IPS DF 4.7 (cell line): Measurements from ENCODE around the gene CACNA1E.

Experiments
- DNase-seq: peaks from one replicate; pipeline ENCODE4 v3.0.0-alpha.2; 2013; ENCODE audit warnings: low spot score; ENCODE audit errors: extremely low read depth

Gene CACNA1E

GRCh38 chr1:181483285-181484195 lies at the start of gene CACNA1E:
Gene CACNA1E (plus strand): TSS chr1:181483517. CDS start chr1:181483745, 228 bp downstream.
- DNase-seq, result no peak

DNA sequence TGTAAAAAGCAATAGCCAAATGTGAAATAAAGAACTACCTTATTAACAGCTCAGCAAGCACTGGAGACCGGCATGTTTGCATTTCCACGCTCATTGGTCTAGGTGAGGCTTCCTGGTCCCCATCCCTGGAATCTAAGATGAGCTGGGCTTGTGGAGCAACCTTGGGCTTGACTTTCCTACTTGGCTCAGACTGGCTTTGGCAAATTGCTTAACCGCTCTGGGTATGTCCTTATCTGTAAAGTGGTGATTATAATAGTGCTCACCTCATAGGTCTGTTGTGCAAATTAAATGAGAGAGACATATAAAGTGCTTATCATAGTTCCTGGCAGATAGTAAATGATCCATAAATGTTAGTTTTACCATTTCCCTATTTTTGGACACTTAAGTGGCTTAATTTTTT lies 49.4 kb upstream of the CACNA1E start:
- no peak for DNase-seq

DNA sequence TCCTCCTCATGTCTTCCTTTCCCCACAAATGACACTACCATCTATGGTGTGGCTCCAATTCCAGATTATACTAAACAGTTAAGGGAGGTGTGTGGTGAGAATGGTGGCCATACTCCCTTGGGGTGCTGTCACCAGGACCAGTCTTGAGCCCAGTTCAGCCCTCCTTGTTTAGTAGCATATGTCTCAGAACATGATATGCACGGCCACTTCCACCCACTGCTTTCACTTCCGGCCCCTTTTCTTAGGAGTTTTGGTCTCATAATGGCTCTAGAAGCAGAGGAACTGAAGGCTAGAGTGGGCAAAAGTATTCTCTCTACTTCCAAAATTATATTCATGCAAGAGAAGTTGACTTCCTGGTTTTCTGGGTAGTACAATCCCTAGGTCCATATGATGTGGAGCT lies 45.3 kb upstream of the CACNA1E start:
- DNase-seq, result no peak

GRCh38 chr1:181440510-181440909 lies 42.8 kb upstream of the CACNA1E start:
- DNase-seq, result no peak

GRCh38 chr1:181442181-181442525 lies 41.2 kb upstream of the CACNA1E start:
- no peak for DNase-seq

- DNase-seq, result no peak
Observed at GRCh38 chr1:181443231-181443853, 40.0 kb upstream of the CACNA1E start.

GRCh38 chr1:181445436-181445835 lies 37.9 kb upstream of the CACNA1E start:
- DNase-seq, result no peak

DNA sequence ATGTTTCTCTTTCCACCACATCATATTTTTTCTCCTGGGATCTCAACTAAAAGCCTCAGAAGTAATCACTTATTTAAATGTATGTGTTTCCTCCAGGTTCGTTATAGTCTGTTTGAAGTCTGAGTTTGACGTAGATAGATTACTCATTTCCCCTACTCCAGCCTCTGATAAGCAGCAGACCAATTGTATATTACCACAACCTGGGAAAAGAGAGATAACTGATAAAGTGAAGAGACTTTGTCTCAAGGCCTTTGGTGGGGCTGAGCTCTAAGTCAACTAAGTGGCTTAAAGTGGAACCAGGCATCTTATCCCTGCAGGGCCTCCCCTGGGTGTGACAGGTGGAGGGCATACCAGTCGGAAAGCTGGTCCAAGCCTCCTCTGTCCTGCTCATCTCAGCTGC lies 34.9 kb upstream of the CACNA1E start:
- DNase-seq, result no peak

- DNase-seq, result no peak
Observed at GRCh38 chr1:181451661-181452230, 31.6 kb upstream of the CACNA1E start.

DNA sequence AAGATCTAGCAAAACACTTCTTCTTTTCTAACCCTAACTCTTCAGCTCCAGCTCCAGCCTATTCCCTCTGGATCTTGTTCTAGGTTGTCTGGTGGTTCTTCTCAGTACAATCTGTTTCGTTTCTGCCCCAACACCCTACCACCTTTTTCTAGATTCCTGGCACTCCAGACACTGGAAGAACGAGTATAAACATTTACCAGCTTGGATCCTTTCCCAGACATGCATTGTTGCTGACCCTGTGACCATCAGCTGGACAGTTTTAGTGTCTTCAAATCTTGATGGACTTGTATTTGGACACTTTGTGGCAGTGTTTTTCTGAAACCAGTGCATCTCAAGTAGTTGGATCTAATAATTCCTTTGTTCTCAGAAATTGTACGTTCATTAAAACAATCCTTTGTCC lies 30.6 kb upstream of the CACNA1E start:
- no peak for DNase-seq

GRCh38 chr1:181453541-181454201 lies 29.6 kb upstream of the CACNA1E start:
- DNase-seq, result no peak

DNA sequence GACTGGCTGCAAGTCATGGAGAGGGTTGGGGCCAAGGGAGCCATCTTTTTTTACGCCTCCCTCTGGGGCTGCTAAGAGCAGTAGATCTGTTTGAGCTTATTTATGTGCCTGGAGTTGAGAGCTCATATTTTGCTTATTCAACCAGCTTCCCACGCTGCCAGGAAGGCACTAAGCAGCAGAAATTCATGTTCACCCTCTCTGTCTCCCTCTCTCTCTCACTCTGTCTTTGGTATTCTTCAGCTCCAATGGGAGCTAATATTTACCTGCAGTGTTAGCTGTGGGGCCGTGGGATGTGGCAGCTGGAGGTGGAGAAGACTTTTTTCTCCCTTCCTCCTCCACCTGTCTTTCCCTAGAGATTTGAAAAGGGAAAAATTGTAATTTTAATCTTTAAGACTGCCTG lies 26.8 kb upstream of the CACNA1E start:
- DNase-seq, result no peak

- no peak for DNase-seq
Observed at GRCh38 chr1:181458419-181458818, 24.9 kb upstream of the CACNA1E start.

GRCh38 chr1:181459067-181459466 lies 24.2 kb upstream of the CACNA1E start:
- DNase-seq, result no peak

DNA sequence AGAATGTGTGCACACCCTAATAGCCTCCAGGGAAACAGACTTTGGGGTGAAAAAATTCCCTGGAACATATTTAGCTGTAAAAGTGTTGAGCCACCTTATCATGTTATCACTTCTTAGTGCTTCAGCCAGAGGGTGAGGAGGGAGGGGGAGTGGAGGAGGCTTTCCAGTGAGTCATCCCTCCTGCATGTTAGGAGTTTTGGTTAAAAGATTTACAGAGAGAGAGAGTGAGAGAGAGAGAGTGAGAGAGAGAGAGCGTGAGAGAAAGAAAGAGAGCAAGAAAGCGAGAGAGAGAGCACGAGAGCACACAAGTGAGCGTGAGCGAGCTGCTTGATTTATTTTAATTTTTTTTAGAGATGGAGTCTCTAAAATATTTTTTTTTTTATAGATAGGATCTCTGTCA lies 13.5 kb upstream of the CACNA1E start:
- no peak for DNase-seq

DNA sequence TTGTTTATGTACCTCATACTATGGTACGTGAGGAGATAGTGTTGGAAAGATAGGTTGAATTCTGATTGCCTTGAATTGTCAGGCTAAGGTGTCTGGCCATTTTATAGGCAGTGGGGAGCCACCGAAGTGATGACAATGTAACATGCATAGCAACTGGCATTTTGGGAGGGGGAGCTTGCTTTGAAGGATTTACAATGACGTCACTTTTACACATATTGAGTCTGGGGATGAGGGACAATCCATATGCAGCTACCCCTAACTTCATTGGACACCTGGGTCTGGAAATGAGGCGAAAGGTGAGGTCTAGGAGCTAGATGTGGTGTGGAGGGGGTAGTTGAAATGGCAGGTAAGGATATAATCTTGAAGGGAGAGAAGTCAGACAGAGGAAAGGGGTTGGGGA lies 7.7 kb upstream of the CACNA1E start:
- no peak for DNase-seq

DNA sequence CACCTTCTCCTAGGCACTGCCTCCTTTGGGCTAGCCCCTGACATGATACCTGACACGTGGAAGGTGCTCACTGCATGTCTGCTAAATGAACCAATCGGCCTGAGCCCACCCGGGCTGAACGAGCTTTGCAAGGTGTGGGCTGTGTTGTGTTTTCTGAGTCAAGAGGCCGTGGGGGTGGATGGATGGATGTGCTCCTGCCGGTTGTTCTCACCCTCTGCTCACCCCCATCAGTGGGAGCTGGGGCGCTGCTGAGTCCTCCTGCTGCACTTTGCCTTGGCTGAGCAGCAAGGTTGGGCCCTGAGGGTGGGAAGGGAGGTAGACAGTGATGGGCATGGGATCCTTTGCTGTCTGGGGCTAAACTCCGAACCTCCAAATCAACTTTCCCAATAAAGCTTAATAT lies 6.7 kb upstream of the CACNA1E start:
- DNase-seq, result no peak

- no peak for DNase-seq
Observed at GRCh38 chr1:181478306-181478705, 5.0 kb upstream of the CACNA1E start.

- peak; percentile 53 for DNase-seq
Observed at GRCh38 chr1:181479137-181479745, 4.1 kb upstream of the CACNA1E start.

GRCh38 chr1:181482001-181482430 lies 1.3 kb upstream of the CACNA1E start:
- no peak for DNase-seq

DNA sequence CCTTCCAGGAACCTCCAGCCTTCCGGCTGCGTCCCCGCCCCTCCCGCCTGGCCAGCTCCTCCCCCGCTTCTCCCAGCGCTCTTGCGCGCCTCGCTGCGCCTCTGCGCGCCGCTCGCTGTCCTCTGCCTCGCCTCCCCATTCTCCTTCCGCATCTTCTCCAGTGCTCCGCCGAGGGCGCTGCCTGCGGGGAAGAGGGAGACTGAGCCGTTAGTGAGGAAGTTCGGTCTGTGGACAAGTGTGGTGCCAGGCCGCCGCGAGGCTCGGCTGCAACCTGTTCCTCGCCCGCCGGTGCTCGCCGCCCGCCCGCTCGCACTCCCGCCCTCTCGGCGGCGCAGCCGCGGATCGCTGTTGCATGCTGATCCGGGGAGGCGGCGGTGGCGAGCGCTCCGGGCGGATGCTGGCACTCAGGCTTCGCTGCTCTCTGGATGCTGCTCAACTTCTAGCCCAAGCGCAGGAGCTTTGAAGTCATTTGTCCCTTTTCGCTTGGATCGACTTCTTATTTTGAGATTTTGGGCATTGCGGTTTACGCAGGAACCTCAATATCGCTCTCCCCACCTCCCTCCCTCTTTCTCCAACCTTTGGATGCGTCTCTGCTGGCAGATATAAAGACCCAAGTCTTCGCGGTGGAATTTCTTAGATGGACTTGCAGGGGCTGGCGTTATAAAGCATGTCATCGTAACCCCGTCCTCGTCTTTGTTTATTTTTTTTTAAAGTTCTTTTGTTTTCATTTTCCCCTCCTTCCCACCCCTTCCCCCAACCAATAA lies 614 bp upstream of the CACNA1E start:
- no peak for DNase-seq
